Measurements from ENCODE around the gene KIF6.
A peak's percentile ranks its signal among the peaks of the same experiment; 100 is the strongest.

KIF6 gene

GRCh38 chr6:39327507-39327906, 397.7 kb downstream of the KIF6 start:
- Histone ChIP-seq H3K9me3 (ENCODE audit: control extremely low read depth in 1 of 5, control insufficient read depth in 4 of 5, insufficient read depth in 2 of 5, low read depth in 1 of 5, low read length in 4 of 5) (no peaks in the 10 kb centered on the region), H3K27me3 (replicated peaks in 2 of 5; ENCODE audit: control insufficient read depth in 4 of 5, insufficient read depth in 5 of 5, low read length in 4 of 5) (no peaks in the 10 kb centered on the region), H3K4me1 (ENCODE audit: control extremely low read depth in 1 of 4, control insufficient read depth in 4 of 4, insufficient read depth in 4 of 4, low read length in 3 of 4) (peaks cover 0 to 32% (median 17%) of the 10 kb centered on the region in 4 experiments), H3K36me3 (ENCODE audit: control insufficient read depth in 4 of 4, insufficient read depth in 4 of 4, low read length in 3 of 4) (no peaks in the 10 kb centered on the region), H3K4me3 (ENCODE audit: control insufficient read depth in 1 of 7, extremely low read depth in 1 of 7, insufficient read depth in 4 of 7, low read depth in 2 of 7, low read length in 6 of 7) (no peak overlapping the region), H3K27ac (ENCODE audit: insufficient read depth in 1 of 2, low read depth in 1 of 2, low read length in 2 of 2, poor library complexity in 1 of 2, severe bottlenecking in 2 of 2) (no peak overlapping the region)
- WGBS (ENCODE audit: insufficient coverage) = 90% methylated on average over 2 of the region's 5 CpGs
- DNase-seq = no peak
- ChIA-PET CTCF (interaction anchor here (1.6 to 7.2 kb wide), 4 partner anchors 9 to 17 kb away, joined by 3 to 31 read pairs (median 11); no protein-coding TSS in a partner anchor), POLR2A (no interaction called here)

- 86% methylated on average over 10 of the region's 11 CpGs for WGBS (ENCODE audit: insufficient coverage)
- CTCF ChIA-PET = interaction anchor here (1.1 to 3.4 kb wide), 6 partner anchors 9 to 327 kb away, joined by 3 to 21 read pairs (median 6); no protein-coding TSS in a partner anchor
- POLR2A ChIA-PET = no interaction called here
Measured at GRCh38 chr6:39322306-39322850, 402.8 kb downstream of the KIF6 start, which contains the start of gene KCNK16. TSS of gene KCNK16 (minus strand) at chr6:39322702. CDS start at chr6:39322540, 162 bp downstream.

GRCh38 chr6:39321761-39322160, 403.4 kb downstream of the KIF6 start:
- Histone ChIP-seq H3K9me3 (ENCODE audit: control extremely low read depth in 1 of 5, control insufficient read depth in 4 of 5, insufficient read depth in 2 of 5, low read depth in 1 of 5, low read length in 4 of 5) (no peaks in the 10 kb centered on the region), H3K27ac (ENCODE audit: insufficient read depth in 1 of 2, low read depth in 1 of 2, low read length in 2 of 2, poor library complexity in 1 of 2, severe bottlenecking in 2 of 2) (no peak overlapping the region), H3K27me3 (replicated peaks in 2 of 5; ENCODE audit: control insufficient read depth in 4 of 5, insufficient read depth in 5 of 5, low read length in 4 of 5) (no peaks in the 10 kb centered on the region), H3K36me3 (ENCODE audit: control insufficient read depth in 4 of 4, insufficient read depth in 4 of 4, low read length in 3 of 4) (no peaks in the 10 kb centered on the region), H3K4me3 (ENCODE audit: control insufficient read depth in 1 of 7, extremely low read depth in 1 of 7, insufficient read depth in 4 of 7, low read depth in 2 of 7, low read length in 6 of 7) (no peak overlapping the region), H3K4me1 (ENCODE audit: control extremely low read depth in 1 of 4, control insufficient read depth in 4 of 4, insufficient read depth in 4 of 4, low read length in 3 of 4) (peaks cover 8 to 63% (median 50%) of the 10 kb centered on the region in 4 experiments)
- ChIA-PET CTCF (interaction anchor here (1.1 to 3.4 kb wide), 10 partner anchors 9 to 326 kb away, joined by 3 to 21 read pairs (median 4); no protein-coding TSS in a partner anchor), POLR2A (interaction anchor here (0.6 to 1.5 kb wide), 2 partner anchors 8 to 14 kb away, joined by 3 to 5 read pairs; no protein-coding TSS in a partner anchor)
- 0% methylated on average over 5 of the region's 5 CpGs for WGBS (ENCODE audit: insufficient coverage)
- no peak for DNase-seq

More at GRCh38 chr6:39322306-39322850, 402.8 kb downstream of the KIF6 start, which contains the start of gene KCNK16:
- Histone ChIP-seq H3K9me3 (ENCODE audit: control extremely low read depth in 1 of 5, control insufficient read depth in 4 of 5, insufficient read depth in 2 of 5, low read depth in 1 of 5, low read length in 4 of 5) (no peaks in the 10 kb centered on the region), H3K27ac (ENCODE audit: insufficient read depth in 1 of 2, low read depth in 1 of 2, low read length in 2 of 2, poor library complexity in 1 of 2, severe bottlenecking in 2 of 2) (no peak within 1 kb of the TSS), H3K4me1 (ENCODE audit: control extremely low read depth in 1 of 4, control insufficient read depth in 4 of 4, insufficient read depth in 4 of 4, low read length in 3 of 4) (peaks cover 4 to 56% (median 47%) of the 10 kb centered on the region in 4 experiments), H3K27me3 (replicated peaks in 2 of 5; ENCODE audit: control insufficient read depth in 4 of 5, insufficient read depth in 5 of 5, low read length in 4 of 5) (no peaks in the 10 kb centered on the region), H3K36me3 (ENCODE audit: control insufficient read depth in 4 of 4, insufficient read depth in 4 of 4, low read length in 3 of 4) (no peaks in the 10 kb centered on the region), H3K4me3 (ENCODE audit: control insufficient read depth in 1 of 7, extremely low read depth in 1 of 7, insufficient read depth in 4 of 7, low read depth in 2 of 7, low read length in 6 of 7) (no peak within 1 kb of the TSS)
- DNase-seq = no peak

- 44% methylated on average over 8 of the region's 10 CpGs for WGBS (ENCODE audit: insufficient coverage)
- Histone ChIP-seq H3K9me3 (ENCODE audit: control extremely low read depth in 1 of 5, control insufficient read depth in 4 of 5, insufficient read depth in 2 of 5, low read depth in 1 of 5, low read length in 4 of 5) (no peaks in the 10 kb centered on the region), H3K27me3 (replicated peaks in 2 of 5; ENCODE audit: control insufficient read depth in 4 of 5, insufficient read depth in 5 of 5, low read length in 4 of 5) (no peaks in the 10 kb centered on the region), H3K27ac (ENCODE audit: insufficient read depth in 1 of 2, low read depth in 1 of 2, low read length in 2 of 2, poor library complexity in 1 of 2, severe bottlenecking in 2 of 2) (no peak overlapping the region), H3K4me1 (ENCODE audit: control extremely low read depth in 1 of 4, control insufficient read depth in 4 of 4, insufficient read depth in 4 of 4, low read length in 3 of 4) (peaks cover 8 to 75% (median 60%) of the 10 kb centered on the region in 4 experiments), H3K36me3 (ENCODE audit: control insufficient read depth in 4 of 4, insufficient read depth in 4 of 4, low read length in 3 of 4) (no peaks in the 10 kb centered on the region), H3K4me3 (ENCODE audit: control insufficient read depth in 1 of 7, extremely low read depth in 1 of 7, insufficient read depth in 4 of 7, low read depth in 2 of 7, low read length in 6 of 7) (peak overlapping the region in 1 of 7 experiments; percentile 13)
- CTCF ChIA-PET = interaction anchor here (1.1 to 3.4 kb wide), 6 partner anchors 10 to 26 kb away, joined by 3 to 21 read pairs (median 7); no protein-coding TSS in a partner anchor
- peak; percentile 46 to 88 (median 84) for DNase-seq
- POLR2A ChIA-PET = interaction anchor here (1.0 to 1.5 kb wide), 2 partner anchors 9 to 19 kb away, joined by 3 to 5 read pairs; no protein-coding TSS in a partner anchor
Measured at GRCh38 chr6:39320363-39320984, 404.7 kb downstream of the KIF6 start.

- ChIA-PET POLR2A (no interaction called here), CTCF (interaction anchor here (1.5 to 3.4 kb wide), 7 partner anchors 10 to 153 kb away, joined by 4 to 21 read pairs (median 9); no protein-coding TSS in a partner anchor)
- Histone ChIP-seq H3K9me3 (ENCODE audit: control extremely low read depth in 1 of 5, control insufficient read depth in 4 of 5, insufficient read depth in 2 of 5, low read depth in 1 of 5, low read length in 4 of 5) (no peaks in the 10 kb centered on the region), H3K27me3 (replicated peaks in 2 of 5; ENCODE audit: control insufficient read depth in 4 of 5, insufficient read depth in 5 of 5, low read length in 4 of 5) (no peaks in the 10 kb centered on the region), H3K27ac (ENCODE audit: insufficient read depth in 1 of 2, low read depth in 1 of 2, low read length in 2 of 2, poor library complexity in 1 of 2, severe bottlenecking in 2 of 2) (no peak overlapping the region), H3K4me3 (ENCODE audit: control insufficient read depth in 1 of 7, extremely low read depth in 1 of 7, insufficient read depth in 4 of 7, low read depth in 2 of 7, low read length in 6 of 7) (no peak overlapping the region), H3K4me1 (ENCODE audit: control extremely low read depth in 1 of 4, control insufficient read depth in 4 of 4, insufficient read depth in 4 of 4, low read length in 3 of 4) (peaks cover 8 to 82% (median 67%) of the 10 kb centered on the region in 4 experiments), H3K36me3 (ENCODE audit: control insufficient read depth in 4 of 4, insufficient read depth in 4 of 4, low read length in 3 of 4) (no peaks in the 10 kb centered on the region)
- WGBS (ENCODE audit: insufficient coverage) = 82% methylated on average over 8 of the region's 13 CpGs
- DNase-seq = peak in 2 of 3 donors; percentile 39 to 45
Measured at GRCh38 chr6:39319621-39320362, 405.4 kb downstream of the KIF6 start.

- 100% methylated on average over 3 of the region's 3 CpGs for WGBS (ENCODE audit: insufficient coverage)
- CTCF ChIA-PET = interaction anchor here (0.6 to 1.8 kb wide), 4 partner anchors 10 to 152 kb away, joined by 3 to 9 read pairs (median 4); no protein-coding TSS in a partner anchor
- H3K4me1 ChIP-seq (ENCODE audit: control extremely low read depth in 1 of 4, control insufficient read depth in 4 of 4, insufficient read depth in 4 of 4, low read length in 3 of 4) = peaks cover 8 to 100% (median 88%) of the 10 kb centered on the region in 4 experiments
- H3K27me3 ChIP-seq (replicated peaks in 2 of 5; ENCODE audit: control insufficient read depth in 4 of 5, insufficient read depth in 5 of 5, low read length in 4 of 5) = peaks cover 0 to 7% (median 0%) of the 10 kb centered on the region in 5 experiments
- POLR2A ChIA-PET = no interaction called here
- H3K4me3 ChIP-seq (ENCODE audit: control insufficient read depth in 1 of 7, extremely low read depth in 1 of 7, insufficient read depth in 4 of 7, low read depth in 2 of 7, low read length in 6 of 7) = no peak overlapping the region
- no peaks in the 10 kb centered on the region for H3K36me3 ChIP-seq (ENCODE audit: control insufficient read depth in 4 of 4, insufficient read depth in 4 of 4, low read length in 3 of 4)
- DNase-seq = no peak
- no peak overlapping the region for H3K27ac ChIP-seq (ENCODE audit: insufficient read depth in 1 of 2, low read depth in 1 of 2, low read length in 2 of 2, poor library complexity in 1 of 2, severe bottlenecking in 2 of 2)
- H3K9me3 ChIP-seq (ENCODE audit: control extremely low read depth in 1 of 5, control insufficient read depth in 4 of 5, insufficient read depth in 2 of 5, low read depth in 1 of 5, low read length in 4 of 5) = no peaks in the 10 kb centered on the region
Measured at GRCh38 chr6:39317256-39317655, 408.0 kb downstream of the KIF6 start.
